CD4-positive, alpha-beta T cell treated with Interleukin-21 for 1 hour (primary cell): ENCODE measurements around the gene BBS7.

ENCODE experiments used
- DNase-seq: peaks from one replicate; pipeline ENCODE4 v3.0.0-alpha.2; 2020

BBS7 gene

DNA sequence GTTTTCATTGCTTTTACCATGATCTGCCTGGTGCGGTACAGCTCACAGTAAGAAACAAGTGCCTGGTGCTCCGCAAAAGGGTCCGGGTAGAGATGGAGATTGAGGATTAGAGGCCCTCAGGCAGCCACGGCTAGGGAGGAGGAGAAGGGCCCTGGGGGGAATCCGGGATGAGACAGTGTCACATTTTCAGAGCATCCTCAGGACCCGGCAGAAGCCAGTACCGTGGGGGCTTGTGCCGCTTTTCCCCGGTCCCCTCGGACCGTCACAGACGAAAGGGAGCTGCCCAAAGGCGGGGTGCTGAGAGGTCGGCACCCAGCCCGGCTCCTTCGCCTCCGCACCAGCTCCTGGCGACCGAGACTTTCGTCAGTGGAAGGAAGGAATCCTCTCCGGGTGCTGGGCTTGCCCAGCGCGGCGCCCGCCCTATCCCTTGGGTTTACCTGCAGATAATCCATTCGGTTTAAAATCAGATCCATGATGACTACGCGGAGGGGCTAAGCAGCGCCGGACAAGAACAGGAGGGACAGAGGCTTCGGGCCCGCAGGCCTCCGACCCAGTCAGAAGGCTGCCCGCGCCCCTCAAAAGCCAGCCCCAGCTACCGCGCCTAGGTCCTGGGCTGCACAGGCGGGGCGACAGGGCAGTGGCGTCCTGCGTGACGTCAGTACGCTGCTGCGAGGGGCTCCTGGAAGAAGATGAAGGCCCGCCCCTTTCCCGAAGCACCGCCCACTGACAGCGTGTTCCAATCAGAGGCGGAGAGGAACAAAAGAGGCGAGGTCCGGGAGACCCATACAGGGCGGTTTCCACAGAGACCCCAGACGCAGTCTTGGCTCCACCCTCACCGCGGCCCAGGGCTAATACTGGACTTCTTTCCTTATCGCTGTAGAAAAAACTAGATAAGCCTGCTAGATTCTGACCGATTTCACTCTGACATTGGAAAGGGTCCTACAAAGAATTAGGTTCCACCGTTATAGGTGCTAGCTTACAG is at the start of gene BBS7:
Gene BBS7 (minus strand): TSS at position 634 of the 982 bp plus-strand sequence. CDS start 161 bp downstream, at position 473.
- DNase-seq: peak; percentile 96

- DNase-seq: no peak
Observed at GRCh38 chr4:121913667-121914066, 43.4 kb upstream of the BBS7 start.

GRCh38 chr4:121908346-121908745 is 38.1 kb upstream of the BBS7 start:
- no peak for DNase-seq

DNA sequence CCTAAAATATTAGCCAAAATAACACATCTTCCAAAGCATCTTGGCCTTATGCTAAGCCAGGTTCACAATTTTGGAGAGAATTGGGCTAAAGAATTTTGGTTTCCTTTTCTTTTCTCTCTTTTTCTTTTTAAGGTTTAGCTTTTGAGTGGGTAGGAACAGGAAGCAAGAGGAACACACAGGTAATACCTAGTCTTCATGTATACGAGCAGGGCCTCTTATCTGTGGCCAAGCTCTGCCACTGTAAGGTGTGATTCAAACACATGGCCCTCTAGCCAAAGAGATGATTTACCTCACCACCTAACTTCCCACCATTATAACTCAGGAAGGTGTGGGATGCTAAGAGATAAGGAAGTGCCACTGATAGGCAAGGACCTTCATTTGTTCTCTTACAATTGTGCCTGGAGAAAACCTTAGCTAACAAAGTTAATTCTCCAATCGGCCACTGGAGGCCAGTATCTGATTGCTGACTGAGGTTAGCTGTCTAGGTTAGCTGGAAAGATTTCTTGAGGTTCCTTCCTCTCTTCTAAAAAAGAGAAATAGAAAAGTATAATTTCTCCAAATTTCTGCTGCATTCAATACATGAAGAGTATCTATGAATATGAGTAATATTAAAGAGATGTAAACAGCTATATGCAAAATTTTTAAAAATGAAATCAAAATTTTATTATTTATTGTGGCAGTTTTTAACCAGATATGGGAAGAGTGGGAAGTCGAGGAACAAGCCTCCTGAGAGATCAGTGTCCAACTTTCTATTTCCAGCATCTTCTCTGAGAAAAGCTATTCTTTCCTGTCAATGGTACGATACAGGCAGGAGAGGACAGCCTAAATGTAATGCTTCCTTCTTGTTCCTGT is 30.1 kb upstream of the BBS7 start:
- peak; percentile 70 for DNase-seq

GRCh38 chr4:121898150-121898549 is 27.9 kb upstream of the BBS7 start:
- DNase-seq: peak; percentile 21

DNA sequence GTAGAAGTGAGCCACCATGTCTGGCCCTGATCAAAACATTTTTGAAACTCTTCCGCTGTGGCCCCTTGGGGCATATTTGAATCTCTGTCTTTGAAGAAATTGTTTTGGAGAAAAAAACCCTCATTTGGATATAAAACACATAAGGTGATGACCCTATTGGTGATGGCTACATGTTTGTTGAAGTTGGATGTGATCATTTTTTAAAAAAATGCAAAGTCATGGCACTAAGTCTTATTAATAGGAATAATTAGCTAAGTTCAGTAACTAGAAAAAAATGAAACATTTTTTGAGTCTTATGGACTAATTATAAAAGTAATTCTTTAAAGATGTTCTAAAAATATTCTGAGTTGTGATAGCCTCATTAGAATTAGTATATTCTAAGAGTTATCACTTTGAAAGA is 17.9 kb upstream of the BBS7 start:
- no peak for DNase-seq

- no peak for DNase-seq
Observed at GRCh38 chr4:121885115-121885514, 14.8 kb upstream of the BBS7 start.

- no peak for DNase-seq
Observed at GRCh38 chr4:121881158-121881557, 10.9 kb upstream of the BBS7 start.

DNA sequence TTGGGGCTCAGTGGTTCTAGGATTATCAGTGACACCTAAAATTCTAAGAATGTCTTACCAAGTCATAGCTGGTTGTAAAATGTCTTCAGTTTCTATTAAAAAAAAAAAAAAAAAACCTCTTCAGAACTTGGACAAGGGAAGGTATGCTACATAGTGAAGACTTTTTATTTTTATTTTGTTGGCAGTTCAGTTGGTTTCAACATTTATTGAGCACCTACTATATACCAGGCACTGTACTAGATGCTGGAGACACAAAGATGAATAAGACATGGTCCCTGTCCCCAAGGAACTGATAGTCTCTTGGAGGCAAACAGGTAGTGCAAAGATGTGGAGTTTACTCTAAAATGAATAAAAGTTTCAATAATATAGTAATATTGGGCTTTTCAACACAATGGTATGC is 8.9 kb upstream of the BBS7 start:
- DNase-seq: no peak

DNA sequence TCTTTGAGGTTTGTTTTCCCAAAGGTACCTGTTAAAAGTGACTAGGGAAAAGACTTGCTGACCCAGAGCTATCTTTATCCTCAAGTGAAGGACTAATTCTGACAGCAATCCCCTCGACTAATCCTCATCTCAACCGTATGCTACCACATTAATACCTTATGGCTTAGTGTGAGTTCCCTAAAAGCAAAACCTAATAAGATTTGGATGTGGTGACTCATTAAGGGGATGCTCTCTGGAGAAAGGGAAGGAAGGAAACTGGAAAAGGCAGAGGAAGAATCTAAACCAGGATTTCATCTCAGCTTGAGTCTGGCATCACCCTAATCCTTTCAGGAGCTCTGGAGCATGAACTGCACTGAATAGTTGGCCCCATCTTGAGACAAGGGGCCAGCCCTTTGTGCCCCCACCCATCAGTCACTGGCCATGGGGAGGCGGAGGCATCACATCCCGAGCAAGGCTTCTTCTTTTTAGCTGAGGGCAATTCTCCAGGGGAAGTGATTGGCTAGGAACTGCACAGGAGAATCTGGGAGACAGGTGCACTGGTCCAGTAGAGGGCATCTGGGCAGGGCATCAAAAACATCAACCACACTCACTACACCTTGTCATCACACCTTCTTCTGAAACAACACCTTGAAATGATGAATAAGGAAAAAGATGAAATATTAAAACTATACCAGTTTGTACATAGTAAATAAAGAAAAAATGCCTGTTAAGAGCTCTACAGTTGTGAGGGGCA is 6.9 kb upstream of the BBS7 start:
- DNase-seq: no peak

GRCh38 chr4:121876070-121876469 is 5.8 kb upstream of the BBS7 start:
- DNase-seq: no peak

- DNase-seq: no peak
Observed at GRCh38 chr4:121875652-121876051, 5.4 kb upstream of the BBS7 start.

GRCh38 chr4:121873604-121874003 is 3.3 kb upstream of the BBS7 start:
- no peak for DNase-seq

DNA sequence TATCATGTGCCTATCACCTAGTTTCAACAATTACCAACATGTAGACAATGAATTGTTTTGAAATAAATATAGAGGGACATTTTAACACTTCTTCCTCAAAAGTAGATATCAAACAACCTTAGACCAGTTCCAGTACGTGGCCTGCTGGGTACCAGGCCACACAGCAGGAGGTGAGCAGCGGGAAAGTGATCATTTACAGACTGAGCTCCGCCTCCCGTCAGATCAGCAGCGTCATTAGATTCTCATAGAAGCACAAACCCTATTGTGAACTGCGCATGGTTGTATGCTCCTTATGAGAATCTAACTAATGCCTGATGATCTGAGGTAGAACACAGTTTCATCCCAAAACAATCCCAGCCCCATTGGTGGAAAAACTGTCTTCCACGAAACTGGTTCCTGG is 6.5 kb downstream of the BBS7 start:
- DNase-seq: no peak

DNA sequence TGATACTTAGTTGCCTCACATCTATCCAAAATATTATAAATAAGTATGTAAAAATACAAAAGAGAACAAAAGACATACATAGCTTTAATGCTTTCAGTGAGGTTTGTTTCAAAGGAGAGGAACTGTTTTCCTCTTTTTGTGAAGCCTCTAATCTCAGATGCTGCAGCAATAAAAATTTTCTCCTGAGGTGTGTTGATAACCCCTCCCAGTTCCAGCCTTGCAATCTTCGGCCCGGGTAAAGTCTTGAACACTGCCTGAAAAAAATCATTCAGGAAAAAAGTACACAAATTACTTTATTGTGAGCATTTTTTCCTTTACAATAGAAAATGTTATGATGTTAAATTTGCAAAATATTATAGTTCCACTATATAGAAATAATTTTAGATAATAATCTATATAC is 8.8 kb downstream of the BBS7 start:
- DNase-seq: no peak

DNA sequence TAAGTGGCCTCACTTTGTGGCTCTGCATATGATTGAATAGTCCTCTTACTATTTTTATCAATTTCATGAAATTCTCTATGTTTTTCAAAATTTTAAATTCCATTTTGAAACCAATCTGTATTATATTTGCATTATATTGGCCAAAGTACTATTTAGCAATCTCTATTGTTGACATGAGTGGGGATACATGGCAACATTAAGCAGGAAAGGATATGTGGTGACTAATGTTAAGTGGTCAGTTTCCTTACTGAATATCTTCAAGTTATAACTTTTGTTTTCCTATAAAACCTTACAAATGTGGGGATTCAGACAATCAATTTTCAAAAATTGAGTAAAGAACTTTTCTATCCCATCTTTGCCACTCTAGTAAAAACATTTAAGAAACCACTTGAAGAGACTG is 10.2 kb downstream of the BBS7 start:
- DNase-seq: no peak

- no peak for DNase-seq
Observed at GRCh38 chr4:121851354-121851753, 18.9 kb downstream of the BBS7 start.

- no peak for DNase-seq
Observed at GRCh38 chr4:121846662-121847061, 23.6 kb downstream of the BBS7 start.

GRCh38 chr4:121842862-121843261 is 27.4 kb downstream of the BBS7 start:
- DNase-seq: no peak

DNA sequence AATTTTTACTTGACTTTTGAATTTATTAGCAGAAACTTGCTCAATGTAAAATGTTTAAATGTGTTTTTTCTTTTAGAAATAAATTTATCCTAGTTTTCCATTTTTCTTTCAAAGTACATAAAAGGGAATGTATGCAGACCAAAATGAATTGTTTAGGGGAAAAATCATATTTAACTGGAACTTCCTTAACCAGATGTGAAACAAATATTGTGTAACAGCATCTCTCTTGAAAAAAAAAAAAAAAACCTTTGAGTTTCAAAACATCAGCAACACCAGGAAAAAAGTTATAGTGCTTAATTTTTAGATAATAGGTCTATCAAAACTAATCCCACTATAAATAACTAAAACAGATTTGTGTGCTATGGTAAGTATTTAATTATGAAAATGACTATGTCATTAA is 32.1 kb downstream of the BBS7 start:
- no peak for DNase-seq

DNA sequence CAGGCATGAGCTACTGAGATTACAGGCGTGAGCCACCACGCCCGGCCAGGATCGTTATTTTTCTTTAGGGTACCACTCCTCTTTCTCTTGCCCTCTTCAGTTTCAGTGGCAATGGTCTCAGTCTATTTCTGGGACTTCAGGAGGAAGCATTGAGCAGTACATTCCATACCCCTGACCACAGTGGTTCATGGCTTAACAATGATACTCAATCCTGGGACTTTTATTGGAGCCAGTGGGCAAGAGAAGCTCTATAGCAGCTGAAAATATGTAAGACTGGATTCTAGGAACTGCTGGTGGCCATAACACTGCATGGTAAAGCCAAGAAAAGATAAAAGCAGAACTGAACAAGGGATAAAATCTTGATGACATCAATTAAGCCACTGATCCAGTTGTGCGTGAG is 40.8 kb downstream of the BBS7 start:
- no peak for DNase-seq

DNA sequence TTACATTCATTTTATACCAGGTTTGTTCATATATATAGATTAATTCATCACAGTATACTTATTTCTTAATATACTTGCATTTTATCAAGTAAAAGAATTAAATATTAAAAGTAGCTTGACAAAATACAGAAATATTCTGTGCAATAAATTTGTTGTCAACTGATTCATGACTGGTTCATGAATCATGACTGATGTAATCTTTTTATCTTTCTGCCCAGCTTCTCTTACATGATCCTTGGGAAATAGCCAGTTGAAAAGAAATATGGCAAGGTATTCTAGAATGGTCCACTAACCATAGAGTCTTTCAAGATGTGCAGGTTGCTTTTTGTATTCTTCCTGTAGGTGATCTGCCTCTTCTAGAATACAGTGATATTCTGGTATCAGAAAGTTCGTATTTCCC is 42.4 kb downstream of the BBS7 start:
- DNase-seq: no peak

DNA sequence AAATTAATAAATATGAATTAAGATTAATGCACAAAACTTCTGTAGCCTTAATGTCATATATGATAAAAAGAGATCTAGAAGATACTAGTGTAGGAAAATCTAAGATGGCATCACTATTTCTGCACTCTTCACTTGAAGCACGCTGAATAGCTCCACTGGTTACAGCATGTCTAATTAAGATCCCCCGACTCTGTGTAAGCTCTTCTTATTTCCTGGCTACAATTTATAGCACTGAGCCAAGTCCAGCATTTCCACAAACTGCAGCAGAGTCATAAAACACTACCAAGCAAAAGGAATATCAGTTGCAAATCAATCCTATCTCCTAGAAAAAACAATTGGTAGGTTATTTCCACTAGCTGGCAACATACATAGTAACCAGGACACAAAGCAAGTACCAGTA is 45.3 kb downstream of the BBS7 start:
- no peak for DNase-seq
